ENCODE measurements around the gene WDR20.

The WDR20 gene

GRCh38 chr14:102201776-102202175, 62.1 kb downstream of the WDR20 start:
- no peak for DNase-seq

GRCh38 chr14:102202944-102203343, 63.2 kb downstream of the WDR20 start:
- no peak for DNase-seq

- no peak for DNase-seq
Observed at GRCh38 chr14:102203382-102203781, 63.7 kb downstream of the WDR20 start.

- DNase-seq, result no peak
Observed at GRCh38 chr14:102205560-102205959, 65.9 kb downstream of the WDR20 start.

GRCh38 chr14:102206918-102207317, 67.2 kb downstream of the WDR20 start:
- DNase-seq, result no peak

GRCh38 chr14:102207831-102208365, 68.2 kb downstream of the WDR20 start:
- no peak for DNase-seq

GRCh38 chr14:102208741-102209140, 69.0 kb downstream of the WDR20 start:
- DNase-seq, result no peak

GRCh38 chr14:102209224-102209966, 69.7 kb downstream of the WDR20 start:
- DNase-seq, result no peak

- no peak for DNase-seq
Observed at GRCh38 chr14:102210421-102211042, 70.8 kb downstream of the WDR20 start.

- DNase-seq, result no peak
Observed at GRCh38 chr14:102211240-102211639, 71.5 kb downstream of the WDR20 start.

GRCh38 chr14:102212356-102212755, 72.7 kb downstream of the WDR20 start:
- no peak for DNase-seq

- DNase-seq, result no peak
Observed at GRCh38 chr14:102212845-102213244, 73.1 kb downstream of the WDR20 start.

GRCh38 chr14:102213470-102213869, 73.8 kb downstream of the WDR20 start:
- DNase-seq, result no peak

GRCh38 chr14:102213984-102214658, 74.4 kb downstream of the WDR20 start:
- DNase-seq, result no peak

- DNase-seq, result peak; percentile 53
Observed at GRCh38 chr14:102215071-102215470, 75.4 kb downstream of the WDR20 start.

GRCh38 chr14:102215576-102216250, 76.0 kb downstream of the WDR20 start:
- DNase-seq, result peak; percentile 66

GRCh38 chr14:102217399-102217798, 77.7 kb downstream of the WDR20 start:
- DNase-seq, result no peak

GRCh38 chr14:102217987-102218421, 78.3 kb downstream of the WDR20 start:
- no peak for DNase-seq

GRCh38 chr14:102218688-102219087, 79.0 kb downstream of the WDR20 start:
- no peak for DNase-seq

GRCh38 chr14:102219316-102219715, 79.6 kb downstream of the WDR20 start:
- DNase-seq, result no peak

GRCh38 chr14:102220031-102220430, 80.3 kb downstream of the WDR20 start:
- no peak for DNase-seq

GRCh38 chr14:102221026-102221425, 81.3 kb downstream of the WDR20 start:
- DNase-seq, result no peak

- DNase-seq, result no peak
Observed at GRCh38 chr14:102222009-102222575, 82.4 kb downstream of the WDR20 start.

Data from NCI-H1092 (cell line).